DMS153 (cell line): ENCODE data around the gene PLPPR5.
"Not testable (repeated sequence)": the region's sequence is repeated elsewhere in the genome, so short reads cannot be mapped to it uniquely, and the experiment has no call there.

Source experiments
- DNase-seq: peaks from one replicate; lab custom pipeline; 2025; lab: John Stamatoyannopoulos, UW

The PLPPR5 gene

GRCh38 chr1:98919211-98919610, 85.5 kb downstream of the PLPPR5 start:
- DNase-seq: no peak

- no peak for DNase-seq
Observed at GRCh38 chr1:98914547-98914946, 90.1 kb downstream of the PLPPR5 start.

- no peak for DNase-seq
Observed at GRCh38 chr1:98910827-98911226, 93.8 kb downstream of the PLPPR5 start.

GRCh38 chr1:98908980-98909379, 95.7 kb downstream of the PLPPR5 start:
- no peak for DNase-seq

GRCh38 chr1:98906809-98907208, 97.9 kb downstream of the PLPPR5 start:
- no peak for DNase-seq

- no peak for DNase-seq
Observed at GRCh38 chr1:98906361-98906760, 98.3 kb downstream of the PLPPR5 start.

- DNase-seq: no peak
Observed at GRCh38 chr1:98904684-98905083, 100.0 kb downstream of the PLPPR5 start.

GRCh38 chr1:98903726-98904125, 100.9 kb downstream of the PLPPR5 start:
- no peak for DNase-seq

- DNase-seq: no peak
Observed at GRCh38 chr1:98903261-98903660, 101.4 kb downstream of the PLPPR5 start.

- no peak for DNase-seq
Observed at GRCh38 chr1:98898940-98899339, 105.7 kb downstream of the PLPPR5 start.

- no peak for DNase-seq
Observed at GRCh38 chr1:98897479-98897878, 107.2 kb downstream of the PLPPR5 start.

GRCh38 chr1:98896711-98897445, 107.8 kb downstream of the PLPPR5 start:
- DNase-seq: no peak

GRCh38 chr1:98893371-98893770, 111.3 kb downstream of the PLPPR5 start:
- DNase-seq: no peak

- DNase-seq: no peak
Observed at GRCh38 chr1:98888869-98889268, 115.8 kb downstream of the PLPPR5 start.

GRCh38 chr1:98887507-98887906, 117.2 kb downstream of the PLPPR5 start:
- DNase-seq: no peak

- no peak for DNase-seq
Observed at GRCh38 chr1:98884864-98885263, 119.8 kb downstream of the PLPPR5 start.

- no peak for DNase-seq
Observed at GRCh38 chr1:98881901-98882300, 122.8 kb downstream of the PLPPR5 start.

- DNase-seq: not testable (repeated sequence)
Observed at GRCh38 chr1:98881234-98881633, 123.4 kb downstream of the PLPPR5 start.

GRCh38 chr1:98874828-98875227, 129.8 kb downstream of the PLPPR5 start:
- DNase-seq: no peak

GRCh38 chr1:98870959-98871903, 133.4 kb downstream of the PLPPR5 start:
- no peak for DNase-seq

- no peak for DNase-seq
Observed at GRCh38 chr1:98865796-98866195, 138.9 kb downstream of the PLPPR5 start.

GRCh38 chr1:98860329-98860728, 144.3 kb downstream of the PLPPR5 start:
- DNase-seq: no peak

- no peak for DNase-seq
Observed at GRCh38 chr1:98854137-98854536, 150.5 kb downstream of the PLPPR5 start.
